ENCODE data around the gene DNAAF5.
"Not testable (repeated sequence)": the region's sequence is repeated elsewhere in the genome, so short reads cannot be mapped to it uniquely, and the experiment has no call there.

DNAAF5 gene

DNA sequence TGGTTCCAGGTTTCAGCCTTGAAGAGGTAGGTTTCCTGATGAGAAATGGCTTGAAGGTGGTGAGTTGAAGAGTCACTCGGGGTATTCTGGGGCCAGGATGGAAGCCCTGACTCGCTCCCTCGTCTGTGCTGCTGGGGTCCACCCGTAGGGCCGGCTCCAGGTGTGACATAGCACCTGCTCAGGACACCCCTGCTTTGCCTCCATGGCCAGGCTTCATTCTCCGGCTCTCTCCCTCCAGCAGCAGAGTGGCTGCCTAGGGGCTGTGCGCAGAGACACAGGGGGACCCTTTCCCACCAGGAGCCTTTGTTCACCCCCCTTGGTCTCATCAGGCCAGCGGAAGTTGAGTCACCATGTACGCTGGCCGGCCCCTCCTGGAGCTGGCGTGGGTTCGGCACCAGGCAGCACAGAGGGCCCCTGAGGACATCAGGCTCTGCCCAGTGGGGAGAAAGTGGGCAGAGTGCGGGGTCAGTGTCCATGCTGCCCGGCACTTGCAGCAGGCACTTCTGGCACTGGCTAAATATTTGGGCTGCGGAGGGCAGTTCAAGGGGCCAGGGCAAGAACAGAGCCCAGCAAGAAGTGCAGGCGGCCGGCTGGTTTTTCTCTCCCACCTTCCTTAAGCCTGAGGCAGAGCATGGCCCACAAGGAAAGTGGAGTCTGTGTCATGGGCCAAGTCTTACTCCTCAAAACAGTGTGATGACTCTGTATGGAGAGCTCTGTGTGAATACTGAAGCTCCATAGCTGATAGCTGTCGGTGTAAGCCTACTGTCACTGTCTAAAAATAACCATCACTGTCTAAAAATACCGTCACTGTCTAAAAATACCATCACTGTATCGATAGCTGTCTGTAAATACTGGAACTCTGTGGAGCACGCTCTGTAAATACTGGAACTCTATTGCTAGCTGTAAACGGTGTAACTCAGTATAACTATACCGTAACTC lies 4.3 kb downstream of the DNAAF5 start:
- DNase-seq, result no peak

DNA sequence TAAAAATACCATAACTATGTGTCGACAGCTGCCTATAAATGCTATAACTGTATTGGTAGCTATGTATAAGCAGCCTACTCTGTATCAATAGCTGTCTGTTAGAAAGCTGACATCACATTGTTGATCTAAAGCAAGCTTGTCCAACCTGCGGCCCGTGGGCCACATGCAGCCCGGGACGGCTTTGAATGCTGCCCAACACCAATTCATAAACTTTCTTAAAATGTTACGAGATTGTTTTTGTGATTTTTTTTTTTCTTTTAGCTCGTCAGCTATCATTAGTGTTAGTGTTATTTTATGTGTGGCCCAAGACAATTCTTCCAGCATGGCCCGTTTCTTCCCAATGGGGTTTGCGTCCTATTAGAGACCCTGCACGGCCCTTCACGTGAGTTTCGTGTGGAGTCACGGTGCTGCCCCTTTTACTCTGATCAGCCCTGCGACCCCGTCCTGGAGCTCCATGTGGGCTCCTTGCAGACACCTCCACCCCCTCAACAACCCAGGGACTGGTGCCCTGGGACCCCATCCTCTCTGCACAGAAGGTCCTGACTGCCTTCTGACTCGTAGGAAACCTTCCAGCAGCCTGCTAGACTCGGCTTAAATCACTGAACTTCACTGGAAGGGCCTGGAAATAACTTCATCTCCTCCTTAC lies 5.1 kb downstream of the DNAAF5 start:
- DNase-seq, result no peak

DNA sequence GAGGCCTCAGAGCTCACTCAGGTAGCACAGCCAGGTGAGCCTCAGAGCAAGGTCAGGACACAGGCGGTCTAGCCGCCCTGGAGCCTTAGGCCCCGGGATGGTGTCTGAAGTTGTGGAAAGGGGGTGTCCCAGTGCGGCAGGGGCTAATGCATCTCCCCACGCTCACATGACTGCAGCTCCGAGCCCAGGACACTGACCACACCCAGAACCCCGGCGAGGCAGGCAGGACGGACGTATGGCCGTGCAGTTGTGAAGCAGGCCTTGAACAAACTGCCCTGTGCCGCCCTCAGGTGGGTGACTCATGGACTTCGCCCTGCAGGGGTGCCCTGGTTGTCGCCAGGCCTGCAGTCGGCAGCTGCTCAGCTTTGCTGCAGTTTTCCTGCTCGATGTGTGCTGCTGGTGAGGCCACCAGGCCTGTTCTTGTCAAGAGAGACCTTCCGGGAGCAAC lies 5.6 kb downstream of the DNAAF5 start:
- DNase-seq, result no peak

DNA sequence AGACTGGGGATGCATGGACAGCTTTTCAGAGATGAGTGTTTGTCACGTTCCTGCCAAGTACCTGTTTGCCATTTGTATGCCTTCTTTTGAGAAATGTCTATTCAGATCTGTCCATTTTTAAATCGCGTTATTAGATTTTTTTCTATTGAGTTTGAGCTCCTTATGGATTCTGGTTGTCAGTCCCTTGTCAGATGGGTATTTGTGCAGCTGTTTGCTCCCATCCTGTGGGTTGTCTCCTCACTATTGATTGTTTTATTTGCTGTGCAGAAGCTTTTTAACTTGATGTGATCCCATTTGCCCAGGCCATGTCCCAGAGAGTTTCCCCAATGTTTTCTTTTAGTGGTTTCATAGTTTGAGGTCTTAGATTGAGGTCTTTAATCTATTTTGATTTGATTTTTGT lies 6.1 kb downstream of the DNAAF5 start:
- DNase-seq, result no peak

DNA sequence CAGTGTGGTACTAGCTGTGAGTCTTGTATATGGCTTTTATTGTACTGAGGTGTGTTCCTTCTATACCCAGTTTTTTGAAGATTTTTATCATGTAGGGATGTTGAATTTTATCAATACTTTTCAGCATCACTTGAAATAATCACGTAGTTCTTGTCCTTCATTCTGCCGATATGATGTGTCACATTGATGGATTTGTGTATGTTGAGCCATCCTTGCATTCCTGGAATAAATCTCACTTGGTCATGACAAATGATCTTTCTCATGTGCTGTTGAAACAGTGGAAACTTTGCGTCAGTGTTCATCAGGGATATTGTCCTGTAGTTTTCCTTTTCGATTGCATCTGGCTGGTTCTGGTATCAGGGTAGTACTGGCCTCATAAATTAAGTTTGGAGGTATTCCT lies 7.7 kb downstream of the DNAAF5 start:
- no peak for DNase-seq

DNA sequence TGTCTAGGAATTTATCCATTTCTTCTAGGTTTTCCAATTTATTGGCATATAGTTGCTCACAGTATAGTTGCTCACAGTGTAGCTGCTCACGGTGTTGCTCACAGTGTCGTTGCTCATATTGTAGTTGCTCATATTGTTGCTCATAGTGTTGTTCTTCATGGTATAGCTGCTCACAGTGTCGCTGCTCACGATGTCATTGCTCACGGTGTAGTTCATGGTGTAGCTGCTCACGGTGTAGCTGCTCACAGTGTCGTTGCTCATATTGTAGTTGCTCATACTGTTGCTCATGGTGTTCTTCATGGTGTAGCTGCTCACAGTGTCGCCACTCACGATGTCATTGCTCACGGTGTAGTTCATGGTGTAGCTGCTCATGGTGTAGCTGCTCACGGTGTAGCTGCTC lies 8.3 kb downstream of the DNAAF5 start:
- DNase-seq, result no peak

DNA sequence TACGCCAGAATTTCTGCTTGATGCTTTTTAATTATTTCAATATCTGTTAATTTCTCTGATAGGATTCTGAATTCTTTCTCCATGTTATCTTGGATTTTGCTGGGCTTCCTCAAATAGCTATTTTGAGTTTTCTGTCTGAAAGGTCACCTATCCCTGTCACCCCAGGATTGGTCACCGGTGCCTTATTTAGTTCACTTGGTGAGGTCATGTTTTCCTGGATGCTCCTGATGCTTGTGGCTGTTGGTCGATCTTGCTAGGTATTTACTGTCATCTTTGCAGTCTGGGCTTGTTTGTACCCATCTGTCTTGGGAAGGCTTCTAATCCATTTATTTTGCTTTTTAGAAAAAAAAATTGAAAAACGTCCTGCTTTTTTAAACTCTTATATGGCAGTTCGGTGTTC lies 11.7 kb downstream of the DNAAF5 start:
- no peak for DNase-seq

DNA sequence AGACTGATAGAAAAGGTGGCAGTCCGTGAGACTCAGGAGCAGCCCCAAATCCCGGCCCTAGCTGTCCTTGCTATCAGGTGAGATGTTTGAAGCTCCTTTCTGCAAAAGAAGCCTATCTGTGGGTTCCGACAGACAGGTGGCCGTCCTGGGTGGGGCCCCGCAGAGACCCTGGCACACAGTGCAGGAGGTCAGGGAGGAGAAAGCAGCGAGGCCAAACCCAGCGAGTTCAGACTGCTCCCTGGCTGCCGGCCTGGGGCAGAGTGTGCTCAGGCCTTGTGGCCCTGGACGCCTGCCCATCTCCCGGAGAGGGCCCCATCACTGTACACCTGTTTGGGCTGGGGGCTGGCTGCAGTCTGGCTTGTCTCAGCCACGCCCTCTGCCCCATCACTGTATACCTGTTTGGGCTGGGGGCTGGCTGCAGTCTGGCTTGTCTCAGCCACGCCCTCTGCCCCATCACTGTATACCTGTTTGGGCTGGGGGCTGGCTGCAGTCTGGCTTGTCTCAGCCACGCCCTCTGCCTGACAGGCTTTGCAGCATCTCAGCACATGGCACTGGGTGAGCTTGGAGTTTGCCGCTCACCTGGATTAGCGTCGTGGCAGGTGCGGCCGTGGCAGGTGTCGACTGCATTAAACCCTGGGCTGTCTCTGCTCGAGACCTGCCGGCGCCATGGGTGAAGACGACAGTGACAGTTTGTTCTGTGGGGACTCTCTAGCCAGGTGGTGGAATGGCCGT lies 12.4 kb downstream of the DNAAF5 start:
- DNase-seq, result no peak

DNA sequence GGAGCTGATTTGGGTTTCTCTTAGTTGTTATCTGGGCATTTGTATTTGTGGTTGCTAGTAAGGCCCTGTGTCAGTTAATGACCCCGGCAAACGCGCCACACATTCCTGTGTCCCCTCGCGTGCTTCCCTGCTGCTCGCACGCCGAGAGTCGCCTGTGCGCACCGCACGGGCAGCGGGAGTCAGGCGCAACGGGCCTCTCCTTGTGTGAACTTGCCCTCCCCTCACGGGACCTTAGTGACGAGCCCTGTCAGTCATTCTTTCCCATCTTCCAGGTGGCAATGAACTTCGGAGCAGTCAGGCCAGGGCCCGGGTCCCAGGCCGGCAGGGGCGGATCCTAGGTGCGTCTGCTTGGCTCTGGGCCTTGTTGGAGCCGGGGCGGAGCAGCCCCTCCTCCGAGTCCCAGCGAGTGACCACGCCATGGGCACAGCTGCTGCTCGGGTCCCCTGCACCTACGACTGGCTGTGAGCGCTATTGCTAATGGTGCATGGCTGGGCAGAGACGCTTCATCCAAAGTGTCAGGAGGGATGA lies 13.0 kb downstream of the DNAAF5 start:
- DNase-seq, result no peak

DNA sequence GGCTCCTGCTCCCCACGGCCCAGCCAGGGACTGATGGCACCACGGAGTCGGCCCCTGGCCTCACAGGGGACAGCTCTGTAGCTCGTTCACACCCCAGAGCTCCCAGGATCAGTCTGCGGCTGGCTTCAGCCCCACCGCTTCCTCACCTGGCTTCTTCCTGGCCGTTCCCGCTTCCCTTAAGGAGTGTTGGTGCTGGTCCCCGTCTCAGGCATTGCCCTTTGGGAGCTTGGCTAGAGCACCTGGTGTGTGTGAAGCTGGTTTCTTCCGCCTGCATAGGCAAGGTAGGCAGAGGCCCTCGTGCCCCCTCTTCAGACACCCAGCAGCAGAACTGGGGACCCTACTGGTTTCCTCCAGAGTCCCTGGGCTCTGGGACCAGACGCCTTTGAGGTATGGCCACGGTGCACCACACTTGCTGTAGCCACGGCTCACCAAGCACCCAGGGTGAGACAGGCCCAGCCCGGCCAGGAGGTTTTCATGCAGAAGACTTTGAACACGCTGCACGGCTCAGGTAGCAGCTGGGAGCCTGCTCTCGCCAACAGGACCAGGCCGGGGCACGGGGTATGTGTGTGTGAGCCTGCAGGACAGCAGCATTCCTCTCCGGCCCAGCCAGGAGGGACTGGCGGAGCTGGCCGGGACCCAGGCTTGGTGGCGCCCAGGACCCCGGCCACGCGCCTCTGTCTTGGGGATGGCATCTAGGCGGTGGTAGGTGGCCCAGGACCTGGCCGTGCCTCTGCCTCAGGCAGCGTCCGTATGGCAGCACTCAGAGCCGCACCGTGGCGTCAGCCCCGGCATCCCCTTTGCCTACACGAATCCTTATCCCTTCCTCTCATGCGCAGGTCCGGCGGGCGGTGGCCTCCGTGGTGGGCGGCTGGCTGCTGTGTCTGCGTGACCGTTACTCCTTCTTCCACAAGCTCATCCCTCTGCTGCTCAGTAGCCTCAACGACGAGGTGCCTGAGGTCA lies 13.8 kb downstream of the DNAAF5 start:
- no peak for DNase-seq

DNA sequence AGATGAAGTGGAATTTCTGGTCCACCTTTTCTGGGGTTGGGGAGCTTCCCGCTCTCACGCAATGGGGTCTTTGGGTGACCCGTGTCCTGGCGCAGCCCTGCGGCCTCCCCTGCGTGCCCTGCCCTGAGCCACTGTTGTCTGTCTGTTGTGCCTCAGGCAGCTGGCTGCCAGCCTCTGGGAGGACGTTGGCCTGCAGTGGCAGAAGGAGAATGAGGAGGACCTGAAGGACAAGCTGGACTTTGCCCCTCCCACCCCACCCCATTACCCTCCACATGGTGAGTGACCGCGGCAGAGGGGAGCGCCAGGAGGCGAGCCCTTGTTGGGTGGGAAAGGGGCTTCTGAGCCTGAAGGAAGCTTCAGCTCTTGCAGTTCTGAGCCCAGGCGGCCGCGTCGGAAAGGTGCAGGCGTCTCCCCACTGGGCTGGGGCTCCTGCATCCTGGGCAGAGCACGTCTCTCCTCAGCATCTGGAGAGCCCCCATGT lies 14.7 kb downstream of the DNAAF5 start:
- no peak for DNase-seq

DNA sequence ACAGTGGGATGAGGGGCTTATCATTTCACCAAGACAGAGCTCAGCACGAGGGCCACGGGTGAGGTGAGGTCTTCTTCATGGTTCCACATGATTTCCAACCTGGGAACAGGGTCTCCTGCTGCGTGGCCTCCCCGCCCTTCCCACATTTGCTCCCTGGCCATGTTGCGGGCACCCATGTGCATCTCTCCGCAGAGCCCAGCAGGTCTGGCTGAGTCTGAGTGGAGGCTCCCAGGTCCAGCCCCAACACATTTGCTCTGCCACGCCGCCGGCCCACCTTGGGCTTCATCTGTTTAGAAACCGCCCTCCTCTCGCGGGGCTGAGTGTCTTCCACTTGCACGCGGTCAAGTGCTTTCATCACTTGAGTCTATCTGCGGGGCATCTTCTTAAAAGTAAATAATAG lies 15.4 kb downstream of the DNAAF5 start:
- DNase-seq, result no peak

DNA sequence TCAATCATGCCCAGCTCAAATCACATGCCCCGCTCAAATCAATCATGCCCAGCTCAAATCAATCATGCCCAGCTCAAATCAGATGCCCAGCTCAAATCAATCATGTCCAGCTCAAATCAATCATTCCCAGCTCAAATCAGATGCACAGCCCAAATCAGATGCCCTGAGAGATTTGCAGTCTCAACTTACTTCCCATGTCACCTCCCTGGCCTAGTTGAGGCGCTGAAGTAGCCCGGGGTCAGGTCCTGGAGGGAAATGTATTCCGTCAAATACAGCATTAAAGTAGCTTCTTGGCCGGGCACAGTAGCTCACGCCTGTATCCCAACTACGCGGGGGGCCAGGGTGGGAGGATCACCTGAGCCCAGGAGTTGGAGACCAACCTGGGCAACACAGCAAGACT lies 16.3 kb downstream of the DNAAF5 start:
- DNase-seq, result no peak

DNA sequence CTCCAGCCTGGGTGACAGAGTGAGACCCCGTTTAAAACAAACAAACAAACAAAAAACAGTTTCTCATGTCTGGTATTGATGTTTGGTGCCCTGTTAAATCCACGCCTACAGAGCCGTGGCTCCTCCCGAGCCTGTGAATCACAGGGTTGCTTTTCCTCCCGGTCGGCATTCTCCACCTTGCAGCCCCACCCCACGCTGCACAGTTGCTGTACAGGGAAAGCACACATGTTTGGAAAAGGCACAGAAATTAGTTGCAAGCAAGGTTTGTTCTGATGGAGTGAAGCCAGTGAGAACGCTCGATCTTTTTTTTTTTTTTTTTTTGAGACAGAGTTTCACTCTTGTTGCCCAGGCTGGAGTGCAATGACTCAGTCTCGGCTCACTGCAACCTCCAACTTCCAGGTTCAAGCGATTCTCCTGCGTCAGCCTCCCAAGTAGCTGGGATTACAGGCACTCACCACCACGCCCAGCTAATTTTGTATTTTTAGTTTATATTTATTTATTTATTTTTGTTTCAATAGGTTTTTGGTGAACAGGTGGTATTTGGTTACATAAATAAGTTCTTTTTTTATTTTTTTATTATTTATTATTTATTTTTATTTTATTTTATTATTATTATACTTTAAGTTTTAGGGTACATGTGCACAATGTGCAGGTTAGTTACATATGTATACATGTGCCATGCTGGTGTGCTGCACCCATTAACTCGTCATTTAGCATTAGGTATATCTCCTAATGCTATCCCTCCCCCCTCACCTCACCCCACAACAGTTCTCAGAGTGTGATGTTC lies 17.0 kb downstream of the DNAAF5 start:
- not testable (repeated sequence) for DNase-seq

DNA sequence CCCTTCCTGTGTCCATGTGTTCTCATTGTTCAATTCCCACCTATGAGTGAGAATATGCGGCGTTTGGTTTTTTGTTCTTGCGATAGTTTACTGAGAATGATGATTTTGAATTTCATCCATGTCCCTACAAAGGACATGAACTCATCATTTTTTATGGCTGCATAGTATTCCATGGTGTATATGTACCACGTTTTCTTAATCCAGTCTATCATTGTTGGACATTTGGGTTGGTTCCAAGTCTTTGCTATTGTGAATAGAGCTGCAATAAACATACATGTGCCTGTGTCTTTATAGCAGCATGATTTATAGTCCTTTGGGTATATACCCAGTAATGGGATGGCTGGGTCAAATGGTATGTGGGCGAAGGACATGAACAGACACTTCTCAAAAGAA lies 17.6 kb downstream of the DNAAF5 start:
- not testable (repeated sequence) for DNase-seq

DNA sequence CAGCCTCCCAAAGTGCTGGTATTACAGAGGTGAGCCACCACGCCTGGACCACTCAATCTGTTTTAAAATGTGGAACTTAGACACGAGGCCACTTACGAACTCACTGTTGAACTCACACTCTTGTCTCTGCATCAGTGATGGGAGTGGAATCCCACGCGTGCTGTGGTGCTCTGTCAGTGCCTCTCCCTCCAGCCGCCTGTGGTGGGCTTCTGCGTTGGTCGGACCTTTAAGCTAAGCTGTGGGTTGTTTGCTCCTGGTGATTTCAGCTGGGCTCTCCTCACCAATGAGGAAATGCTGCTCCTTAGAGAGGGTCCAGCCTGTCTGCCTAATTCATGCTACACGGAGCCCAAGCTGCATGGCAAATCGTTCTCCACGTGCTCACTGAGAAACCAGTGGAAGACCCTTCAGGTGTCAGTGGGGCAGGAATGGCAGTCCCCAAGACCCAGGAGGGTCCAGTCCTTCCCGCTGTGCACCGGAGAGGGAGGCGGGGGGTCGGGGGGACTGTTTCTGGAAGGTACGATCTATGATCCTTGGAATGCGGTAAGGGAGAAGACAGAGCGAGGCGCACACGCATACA lies 18.4 kb downstream of the DNAAF5 start:
- no peak for DNase-seq

DNA sequence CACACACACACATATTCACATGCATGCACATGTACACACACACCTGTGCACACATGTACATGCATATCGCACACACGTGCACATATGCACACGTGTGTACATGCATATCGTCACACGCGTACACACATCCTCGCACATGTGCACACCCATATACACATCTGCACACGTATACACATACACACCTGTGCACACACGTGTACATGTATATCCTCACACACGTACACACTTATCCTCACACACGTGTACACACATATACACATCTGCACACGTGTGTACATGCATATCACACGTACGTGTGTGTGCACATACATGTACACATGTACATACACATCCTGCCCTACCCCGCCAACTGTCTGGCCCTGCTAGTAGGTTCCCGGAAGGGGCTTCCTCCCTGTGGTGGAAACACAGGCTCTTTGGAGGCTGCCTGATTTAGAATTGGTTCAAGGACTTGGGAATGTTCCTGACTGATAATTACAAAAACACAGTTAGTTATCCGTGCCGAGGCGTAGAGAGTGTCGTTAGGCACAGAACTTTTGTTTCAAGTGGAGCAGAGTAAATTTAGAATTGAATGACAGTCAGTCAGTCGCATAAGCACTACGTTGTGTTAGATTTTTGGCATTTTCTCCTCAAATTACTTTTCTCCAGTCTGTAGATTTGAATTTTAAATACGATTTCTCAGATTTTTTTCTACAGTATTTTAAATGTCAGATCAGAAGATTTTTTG lies 19.1 kb downstream of the DNAAF5 start:
- no peak for DNase-seq

DNA sequence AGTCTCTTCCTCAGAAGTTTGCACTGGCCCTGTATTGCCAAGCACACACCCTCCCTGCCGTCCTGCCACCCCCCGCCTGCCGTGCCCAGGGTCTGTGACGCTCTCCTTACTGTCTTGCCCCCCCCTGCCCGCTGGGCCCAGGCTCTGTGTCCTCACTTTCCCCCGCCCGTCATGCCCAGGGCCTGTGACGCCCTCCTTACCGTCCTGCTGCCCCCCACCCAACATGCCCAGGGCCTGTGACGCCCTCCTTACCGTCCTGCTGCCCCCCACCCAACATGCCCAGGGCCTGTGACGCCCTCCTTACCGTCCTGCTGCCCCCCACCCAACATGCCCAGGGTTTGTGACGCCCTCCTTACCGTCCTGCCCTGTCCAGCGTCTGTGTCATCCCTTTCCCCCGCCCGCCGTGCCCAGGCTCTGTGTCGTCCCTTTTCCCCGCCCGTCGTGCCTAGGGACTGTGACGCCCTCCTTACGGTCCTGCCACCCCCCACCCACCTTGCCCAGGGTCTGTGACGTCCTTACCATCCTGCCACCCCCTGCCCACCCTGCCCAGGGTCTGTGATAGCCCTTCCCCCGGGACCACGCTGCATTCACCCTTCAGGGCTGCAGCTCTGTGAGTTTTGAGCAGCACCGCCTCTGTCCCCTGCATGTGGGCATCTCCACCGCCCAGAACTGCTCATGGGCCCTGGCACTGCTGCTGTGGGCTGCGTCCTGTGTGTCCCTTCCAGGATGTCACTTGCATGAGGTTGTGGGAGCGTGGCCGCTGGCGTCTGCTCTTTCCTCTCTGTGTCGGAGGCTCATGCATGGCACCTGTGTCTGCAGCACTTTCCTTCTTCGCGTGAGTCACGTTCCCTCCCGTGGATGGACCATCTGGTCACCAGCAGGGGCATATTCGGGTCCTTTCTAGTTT lies 19.9 kb downstream of the DNAAF5 start:
- DNase-seq, result no peak

DNA sequence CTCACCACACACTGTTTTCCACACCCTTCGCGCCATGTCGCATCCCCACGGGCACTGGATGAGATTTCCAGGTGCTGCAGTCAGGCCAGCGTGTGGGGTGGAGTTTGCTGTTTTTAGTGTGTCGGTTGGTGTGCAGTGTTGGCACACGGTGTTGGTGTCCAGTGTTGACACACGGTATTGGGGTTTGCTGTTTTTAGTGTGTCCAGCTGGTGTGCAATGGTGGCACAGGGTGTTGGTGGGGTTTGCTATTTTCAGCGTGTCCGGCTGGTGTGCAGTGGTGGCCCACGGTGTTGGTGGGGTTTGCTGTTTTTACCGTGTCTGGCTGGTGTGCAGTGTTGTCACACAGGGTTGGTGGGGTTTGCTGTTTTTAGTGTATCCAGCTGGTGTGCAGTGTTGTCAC lies 20.7 kb downstream of the DNAAF5 start:
- DNase-seq, result no peak
